ENCODE measurements around the gene ZBTB46. TPM values are rescaled to one million over a fixed set of nuclear protein-coding genes. Genes with fewer than 3 reads are reported as not detected.

Gene ZBTB46
- total and polyA plus RNA-seq, 2 donors (not counting 1 experiment from before 2014, with no cell fraction given): 0.96 to 4.5 TPM

GRCh38 chr20:63702036-63702665 lies 128.9 kb downstream of the ZBTB46 start:
- Histone ChIP-seq H3K4me2 (ENCODE audit: extremely low read depth, insufficient read depth, low read length) (no peak overlapping the region), H3K27ac (ENCODE audit: insufficient read depth, low read length) (no peak overlapping the region), H3K36me3 (ENCODE audit: control insufficient read depth, insufficient read depth, low read length) (peaks cover 40% of the 10 kb centered on the region), H3K9ac (ENCODE audit: insufficient read depth, low read length) (no peak overlapping the region), H3K79me2 (ENCODE audit: control insufficient read depth, insufficient read depth, low read length) (peaks cover 29% of the 10 kb centered on the region), H3K9me3 (ENCODE audit: control insufficient read depth, insufficient read depth, low read depth, low read length) (no peaks in the 10 kb centered on the region), H2AFZ (ENCODE audit: low read length) (no peak overlapping the region), H3K4me1 (ENCODE audit: control insufficient read depth, extremely low read depth, insufficient read depth, low read length) (peaks cover 29% of the 10 kb centered on the region), H3K27me3 (ENCODE audit: control insufficient read depth, insufficient read depth, low read length) (no peaks in the 10 kb centered on the region), H4K20me1 (ENCODE audit: control insufficient read depth, extremely low read depth, insufficient read depth, low read length) (no peaks in the 10 kb centered on the region), H3K4me3 (replicated peaks in 1 of 4; ENCODE audit: control extremely low read depth in 1 of 4, insufficient read depth in 1 of 4, low read depth in 3 of 4, low read length in 4 of 4) (no peak overlapping the region)
- no peak for TF ChIP-seq EZH2 (IDR thresholded peaks at IDR 0.05; ENCODE audit: low read length, missing control alignments)
- TF ChIP-seq CTCF (conservative IDR thresholded peaks at IDR 0.05 in 1 of 2, IDR thresholded peaks at IDR 0.05 in 1 of 2; ENCODE audit: low read depth in 1 of 2, low read length in 2 of 2): no peak
- DNase-seq (ENCODE audit: low read depth in 2 of 2): no peak

- TF ChIP-seq EZH2 (IDR thresholded peaks at IDR 0.05; ENCODE audit: low read length, missing control alignments) (no peak), CTCF (conservative IDR thresholded peaks at IDR 0.05 in 1 of 2, IDR thresholded peaks at IDR 0.05 in 1 of 2; ENCODE audit: low read depth in 1 of 2, low read length in 2 of 2) (no peak)
- Histone ChIP-seq H4K20me1 (ENCODE audit: control insufficient read depth, extremely low read depth, insufficient read depth, low read length) (no peaks in the 10 kb centered on the region), H3K9ac (ENCODE audit: insufficient read depth, low read length) (no peak overlapping the region), H3K4me1 (ENCODE audit: control insufficient read depth, extremely low read depth, insufficient read depth, low read length) (peaks cover 31% of the 10 kb centered on the region), H3K79me2 (ENCODE audit: control insufficient read depth, insufficient read depth, low read length) (peaks cover 22% of the 10 kb centered on the region), H2AFZ (ENCODE audit: low read length) (no peak overlapping the region), H3K4me2 (ENCODE audit: extremely low read depth, insufficient read depth, low read length) (no peak overlapping the region), H3K36me3 (ENCODE audit: control insufficient read depth, insufficient read depth, low read length) (peaks cover 43% of the 10 kb centered on the region), H3K9me3 (ENCODE audit: control insufficient read depth, insufficient read depth, low read depth, low read length) (no peaks in the 10 kb centered on the region), H3K4me3 (replicated peaks in 1 of 4; ENCODE audit: control extremely low read depth in 1 of 4, insufficient read depth in 1 of 4, low read depth in 3 of 4, low read length in 4 of 4) (no peak overlapping the region), H3K27me3 (ENCODE audit: control insufficient read depth, insufficient read depth, low read length) (no peaks in the 10 kb centered on the region), H3K27ac (ENCODE audit: insufficient read depth, low read length) (peak overlapping the region; percentile 34)
- no peak for DNase-seq (ENCODE audit: low read depth in 2 of 2)
Measured at GRCh38 chr20:63701329-63702035, 129.6 kb downstream of the ZBTB46 start.

- no peak for DNase-seq (ENCODE audit: low read depth in 2 of 2)
- peaks cover 40% of the 10 kb centered on the region for H3K36me3 ChIP-seq (ENCODE audit: control insufficient read depth, insufficient read depth, low read length)
- H3K9ac ChIP-seq (ENCODE audit: insufficient read depth, low read length): no peak overlapping the region
- H3K27me3 ChIP-seq (ENCODE audit: control insufficient read depth, insufficient read depth, low read length): no peaks in the 10 kb centered on the region
- H3K4me1 ChIP-seq (ENCODE audit: control insufficient read depth, extremely low read depth, insufficient read depth, low read length): peaks cover 28% of the 10 kb centered on the region
- peaks cover 17% of the 10 kb centered on the region for H3K79me2 ChIP-seq (ENCODE audit: control insufficient read depth, insufficient read depth, low read length)
- no peak overlapping the region for H3K4me3 ChIP-seq (replicated peaks in 1 of 4; ENCODE audit: control extremely low read depth in 1 of 4, insufficient read depth in 1 of 4, low read depth in 3 of 4, low read length in 4 of 4)
- H4K20me1 ChIP-seq (ENCODE audit: control insufficient read depth, extremely low read depth, insufficient read depth, low read length): no peaks in the 10 kb centered on the region
- H3K9me3 ChIP-seq (ENCODE audit: control insufficient read depth, insufficient read depth, low read depth, low read length): no peaks in the 10 kb centered on the region
- H3K4me2 ChIP-seq (ENCODE audit: extremely low read depth, insufficient read depth, low read length): no peak overlapping the region
- H2AFZ ChIP-seq (ENCODE audit: low read length): no peak overlapping the region
- H3K27ac ChIP-seq (ENCODE audit: insufficient read depth, low read length): peak overlapping the region; percentile 34
- TF ChIP-seq CTCF (conservative IDR thresholded peaks at IDR 0.05 in 1 of 2, IDR thresholded peaks at IDR 0.05 in 1 of 2; ENCODE audit: low read depth in 1 of 2, low read length in 2 of 2) (no peak), EZH2 (IDR thresholded peaks at IDR 0.05; ENCODE audit: low read length, missing control alignments) (no peak)
Measured at GRCh38 chr20:63701051-63701328, 130.1 kb downstream of the ZBTB46 start.
